Testis (tissue), 3 donors: ENCODE measurements around the gene NAP1L5. TPM values are rescaled to one million over a fixed set of nuclear protein-coding genes. Genes with fewer than 3 reads are reported as not detected.

Experiments
- DNase-seq: peaks from one replicate; pipeline ENCODE4 v3.0.0-alpha.2; 2019
- H3K27ac ChIP-seq, 2 donors: fragments of 200-600 bp; sonication (generic); one replicate each; pipeline ENCODE4 v1.5.1; 2019
- H3K27me3 ChIP-seq: fragments of 200-600 bp; sonication (generic); one replicate; pipeline ENCODE4 v1.5.1; 2019
- H3K36me3 ChIP-seq: fragments of 200-600 bp; sonication (generic); one replicate; pipeline ENCODE4 v1.5.1; 2017; ENCODE audit warnings: low read depth; ENCODE audit errors: missing control alignments
- H3K4me1 ChIP-seq: fragments of 200-600 bp; sonication (generic); one replicate; pipeline ENCODE4 v1.5.1; 2019
- H3K4me3 ChIP-seq, 2 donors: fragments of 200-600 bp; sonication (generic); one replicate each; pipeline ENCODE4 v1.5.1; 2017 to 2019
- H3K9me3 ChIP-seq: fragments of 200-600 bp; sonication (generic); one replicate; pipeline ENCODE4 v1.5.1; 2017
- POLR2A ChIP-seq: fragments of 450-650 bp; IDR thresholded peaks from one replicate; pipeline ENCODE4 v1.6.1; 2017; ENCODE audit warnings: antibody characterized with exemption, mild to moderate bottlenecking, moderate library complexity
- WGBS, 2 donors: methylation state at CpG; one replicate each; pipeline ENCODE4 v1.1.5; 2018; 5-methylcytosine and 5-hydroxymethylcytosine counted together
- intact Hi-C: fragments of 100-400 bp; cut with DNase I; formaldehyde crosslinking; loops from one replicate; pipeline ENCODE4 v1.15.1; 2023; ENCODE audit warnings: low total_unique reads
- polyA plus RNA-seq: library from polyadenylated mRNA; stranded (reverse); fragments of 350-450 nt; fragmentation: Illumina TruSeq; extraction: RNeasy Lipid Tissue Mini Kit (QIAGEN cat#74804); gene quantifications from one replicate; pipeline ENCODE4 v1.2.3, GENCODE V29; 2014; ENCODE audit warnings: low read depth, low replicate concordance; ENCODE audit not compliant: insufficient read depth
- total RNA-seq, 2 donors: library from RNA; depleted of rRNA; stranded (reverse); fragments of >200 nt; gene quantifications; one replicate each; pipeline ENCODE4 v1.2.3, GENCODE V29; 2016
- TF ChIP-seq, protein P1 (sequence below), 3 experiments: fragments of 450-650 bp in 2 of 3; fragments of 200-600 bp in 1 of 3; sonication (generic) in 1 of 3; IDR thresholded peaks; one replicate each; pipeline ENCODE4 v1.5.1; 2016 to 2019; ENCODE audit warnings: antibody characterized with exemption in 3 of 3, mild to moderate bottlenecking in 2 of 3, moderate library complexity in 1 of 3

Gene NAP1L5
- total and polyA plus RNA-seq, 3 donors from 2014 or later = 13.9 to 16.1 (median 15.4) TPM

GRCh38 chr4:88698519-88698918 lies 890 bp upstream of the NAP1L5 start:
- DNase-seq = no peak
- Histone ChIP-seq H3K27ac (peak overlapping the region in 1 of 2 donors; percentile 70), H3K36me3 (no peaks in the 10 kb centered on the region), H3K4me3 (peak overlapping the region in 1 of 2 donors; percentile 80), H3K4me1 (no peaks in the 10 kb centered on the region), H3K9me3 (no peaks in the 10 kb centered on the region), H3K27me3 (no peaks in the 10 kb centered on the region)
- WGBS, 2 donors = 65 to 80% methylated on average over 7 of the region's 7 CpGs
- TF ChIP-seq, protein P1, sequence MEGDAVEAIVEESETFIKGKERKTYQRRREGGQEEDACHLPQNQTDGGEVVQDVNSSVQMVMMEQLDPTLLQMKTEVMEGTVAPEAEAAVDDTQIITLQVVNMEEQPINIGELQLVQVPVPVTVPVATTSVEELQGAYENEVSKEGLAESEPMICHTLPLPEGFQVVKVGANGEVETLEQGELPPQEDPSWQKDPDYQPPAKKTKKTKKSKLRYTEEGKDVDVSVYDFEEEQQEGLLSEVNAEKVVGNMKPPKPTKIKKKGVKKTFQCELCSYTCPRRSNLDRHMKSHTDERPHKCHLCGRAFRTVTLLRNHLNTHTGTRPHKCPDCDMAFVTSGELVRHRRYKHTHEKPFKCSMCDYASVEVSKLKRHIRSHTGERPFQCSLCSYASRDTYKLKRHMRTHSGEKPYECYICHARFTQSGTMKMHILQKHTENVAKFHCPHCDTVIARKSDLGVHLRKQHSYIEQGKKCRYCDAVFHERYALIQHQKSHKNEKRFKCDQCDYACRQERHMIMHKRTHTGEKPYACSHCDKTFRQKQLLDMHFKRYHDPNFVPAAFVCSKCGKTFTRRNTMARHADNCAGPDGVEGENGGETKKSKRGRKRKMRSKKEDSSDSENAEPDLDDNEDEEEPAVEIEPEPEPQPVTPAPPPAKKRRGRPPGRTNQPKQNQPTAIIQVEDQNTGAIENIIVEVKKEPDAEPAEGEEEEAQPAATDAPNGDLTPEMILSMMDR (IDR thresholded peaks at IDR 0.05) = no peak
- TF ChIP-seq POLR2A = no peak
- intact Hi-C loops = no loop called here

GRCh38 chr4:88697141-88697540 lies 488 bp downstream of the NAP1L5 start:
- TF ChIP-seq, protein P1 (IDR thresholded peaks at IDR 0.05) = no peak
- TF ChIP-seq POLR2A = no peak
- intact Hi-C loops = no loop called here
- WGBS, 2 donors = 25 to 41% methylated on average over 18 of the region's 18 CpGs
- H3K36me3 ChIP-seq = no peaks in the 10 kb centered on the region
- H3K4me1 ChIP-seq = no peaks in the 10 kb centered on the region
- no peaks in the 10 kb centered on the region for H3K9me3 ChIP-seq
- peak overlapping the region; percentile 70 to 86 for H3K27ac ChIP-seq
- no peaks in the 10 kb centered on the region for H3K27me3 ChIP-seq
- peak overlapping the region; percentile 53 to 80 for H3K4me3 ChIP-seq
- DNase-seq = peak; percentile 45

GRCh38 chr4:88696630-88697029 lies 999 bp downstream of the NAP1L5 start:
- intact Hi-C loops = no loop called here

DNA sequence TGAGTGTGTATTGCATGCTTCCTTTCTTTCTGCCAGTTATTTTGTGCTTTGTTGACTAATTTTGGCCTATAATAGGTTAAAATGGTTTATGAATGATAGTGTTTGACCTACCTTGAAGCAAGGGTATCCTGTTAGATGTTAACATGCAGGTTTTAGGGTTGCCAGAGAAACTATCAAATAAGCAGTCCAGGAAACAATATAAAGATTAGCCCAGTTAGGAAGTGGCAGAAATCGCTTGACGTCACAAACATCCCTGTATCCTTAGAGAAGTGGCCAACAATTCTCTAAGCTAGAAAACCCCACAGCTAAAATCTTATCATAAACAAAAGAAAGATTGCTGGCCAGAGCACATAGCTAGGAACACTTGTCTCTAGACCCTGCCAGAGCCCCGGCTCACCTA lies 3.8 kb downstream of the NAP1L5 start:
- intact Hi-C loops = no loop called here
- WGBS, 2 donors = 77 to 86% methylated on average over 3 of the region's 3 CpGs
- Histone ChIP-seq H3K9me3 (no peaks in the 10 kb centered on the region), H3K27ac (no peak overlapping the region), H3K4me1 (no peaks in the 10 kb centered on the region), H3K27me3 (no peaks in the 10 kb centered on the region), H3K4me3 (no peak overlapping the region), H3K36me3 (no peaks in the 10 kb centered on the region)
- TF ChIP-seq POLR2A = no peak
- TF ChIP-seq, protein P1 (IDR thresholded peaks at IDR 0.05) = no peak
- DNase-seq = no peak

More at GRCh38 chr4:88696630-88697029, 999 bp downstream of the NAP1L5 start:
- Histone ChIP-seq H3K27me3 (no peaks in the 10 kb centered on the region), H3K4me3 (peak overlapping the region in 1 of 2 donors; percentile 53), H3K27ac (peak overlapping the region in 1 of 2 donors; percentile 86), H3K9me3 (no peaks in the 10 kb centered on the region), H3K4me1 (no peaks in the 10 kb centered on the region), H3K36me3 (no peaks in the 10 kb centered on the region)
- TF ChIP-seq, protein P1 (IDR thresholded peaks at IDR 0.05) = no peak
- no peak for TF ChIP-seq POLR2A
- no peak for DNase-seq
- 43 to 45% methylated on average over 7 of the region's 7 CpGs for WGBS, 2 donors

DNA sequence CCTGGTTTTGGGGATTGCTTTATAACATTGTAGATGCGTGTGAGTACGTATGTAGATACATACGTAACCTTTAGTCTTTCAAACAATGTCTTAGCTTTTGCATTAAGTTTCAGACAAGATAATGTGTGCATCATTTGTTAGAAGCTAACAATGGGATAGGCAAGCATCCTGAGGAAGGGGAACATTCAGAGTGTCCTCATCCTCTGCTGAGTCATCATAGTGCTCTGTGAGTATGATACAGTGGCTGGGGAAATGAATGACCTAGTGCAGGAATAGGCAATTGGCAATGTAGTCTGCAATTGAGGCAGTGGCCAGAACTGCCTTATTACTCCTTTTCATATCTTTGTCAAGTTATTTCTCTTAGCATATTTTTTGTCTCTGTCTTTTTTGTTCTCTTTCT lies 7.3 kb downstream of the NAP1L5 start:
- no peak for TF ChIP-seq POLR2A
- TF ChIP-seq, protein P1 (IDR thresholded peaks at IDR 0.05) = no peak
- Histone ChIP-seq H3K4me3 (no peak overlapping the region), H3K27me3 (no peaks in the 10 kb centered on the region), H3K27ac (no peak overlapping the region), H3K36me3 (no peaks in the 10 kb centered on the region), H3K4me1 (no peaks in the 10 kb centered on the region), H3K9me3 (no peaks in the 10 kb centered on the region)
- 68 to 88% methylated on average over 3 of the region's 3 CpGs for WGBS, 2 donors
- DNase-seq = no peak
- intact Hi-C loops = no loop called here
